CD14-positive monocyte (primary cell): ENCODE measurements around the gene BBLN. TPM values are rescaled to one million over a fixed set of nuclear protein-coding genes. Genes with fewer than 3 reads are reported as not detected.
A peak's percentile ranks its signal among the peaks of the same experiment; 100 is the strongest.
"Not testable (repeated sequence)": the region's sequence is repeated elsewhere in the genome, so short reads cannot be mapped to it uniquely, and the experiment has no call there.

Experiments
- DNase-seq, 3 donors: peaks; one replicate each; pipeline ENCODE4 v3.0.0-alpha.2; 2011 to 2022
- H2AFZ ChIP-seq: 2 replicates; pipeline ENCODE4 v1.6.0; 2012; ENCODE audit warnings: mild to moderate bottlenecking, low read depth, low read length, inconsistent platforms; ENCODE audit not compliant: insufficient read depth, poor library complexity, severe bottlenecking
- H3K27ac ChIP-seq, 2 donors: 1 replicate in 1 of 2; 2 replicates in 1 of 2; pipeline ENCODE4 v1.5.1; 2012 to 2013; ENCODE audit warnings: low read length in 2 of 2, control low read depth in 1 of 2, inconsistent platforms in 1 of 2, low read depth in 1 of 2, mild to moderate bottlenecking in 1 of 2
- H3K27me3 ChIP-seq, 2 donors: one replicate each; pipeline versions ENCODE4 v1.6.0 to v1.6.1; 2011 to 2013; ENCODE audit warnings: low read length in 2 of 2; ENCODE audit not compliant: control insufficient read depth in 2 of 2, insufficient read depth in 2 of 2
- H3K36me3 ChIP-seq, 2 donors: replicated peaks in 1 of 2; 1 replicate in 1 of 2; 2 replicates in 1 of 2; pipeline versions ENCODE4 v1.5.1 to v1.6.1; 2012 to 2013; ENCODE audit warnings: low read length in 2 of 2, control low read depth in 1 of 2, inconsistent platforms in 1 of 2, mild to moderate bottlenecking in 1 of 2; ENCODE audit not compliant: insufficient read depth in 2 of 2, control insufficient read depth in 1 of 2
- H3K4me1 ChIP-seq, 2 donors: 1 replicate in 1 of 2; 2 replicates in 1 of 2; pipeline versions ENCODE4 v1.5.1 to v1.6.1; 2012 to 2013; ENCODE audit warnings: low read length in 2 of 2, control low read depth in 1 of 2, inconsistent platforms in 1 of 2, mild to moderate bottlenecking in 1 of 2, moderate library complexity in 1 of 2; ENCODE audit not compliant: insufficient read depth in 2 of 2, control insufficient read depth in 1 of 2
- H3K4me2 ChIP-seq: replicated peaks from 2 replicates; pipeline ENCODE3; 2012; ENCODE audit warnings: low read length, moderate library complexity, mild to moderate bottlenecking; ENCODE audit not compliant: poor library complexity, severe bottlenecking; ENCODE audit errors: extremely low read depth
- H3K4me3 ChIP-seq, 3 experiments: fragments of 200-600 bp in 1 of 3; sonication (generic) in 1 of 3; replicated peaks in 1 of 3; 1 replicate in 2 of 3; 2 replicates in 1 of 3; pipeline ENCODE4 v1.5.1; 2011 to 2013; ENCODE audit warnings: low read length in 3 of 3, mild to moderate bottlenecking in 3 of 3, control low read depth in 2 of 3, low read depth in 2 of 3, inconsistent platforms in 1 of 3, moderate library complexity in 1 of 3
- H3K79me2 ChIP-seq: 2 replicates; pipeline ENCODE4 v1.6.0; 2012; ENCODE audit warnings: mild to moderate bottlenecking, control low read depth, inconsistent platforms, low read length, moderate library complexity; ENCODE audit not compliant: insufficient read depth
- H3K9ac ChIP-seq: 2 replicates; pipeline ENCODE4 v1.6.0; 2017; ENCODE audit warnings: low read length, mild to moderate bottlenecking; ENCODE audit not compliant: insufficient read depth, poor library complexity, severe bottlenecking
- H3K9me3 ChIP-seq, 2 donors: replicated peaks in 1 of 2; 1 replicate in 1 of 2; 2 replicates in 1 of 2; pipeline versions ENCODE4 v1.5.1 to v1.6.1; 2012 to 2013; ENCODE audit warnings: low read length in 2 of 2, control low read depth in 1 of 2; ENCODE audit not compliant: control insufficient read depth in 1 of 2, insufficient read depth in 1 of 2
- H4K20me1 ChIP-seq: 2 replicates; pipeline ENCODE4 v1.6.0; 2012; ENCODE audit warnings: mild to moderate bottlenecking, low read length, control low read depth, moderate library complexity; ENCODE audit not compliant: insufficient read depth
- H3K27ac Mint-ChIP-seq, 7 donors: one replicate each; pipeline ENCODE4 v1.8.0; 2020; ENCODE audit warnings: mild to moderate bottlenecking in 7 of 7, mixed read lengths in 7 of 7, moderate library complexity in 6 of 7, inconsistent platforms in 2 of 7
- H3K27me3 Mint-ChIP-seq, 3 donors: one replicate each; pipeline ENCODE4 v1.8.0; 2021 to 2022; ENCODE audit warnings: low read depth in 3 of 3, mild to moderate bottlenecking in 3 of 3, mixed read lengths in 3 of 3, moderate library complexity in 3 of 3, inconsistent platforms in 1 of 3
- H3K36me3 Mint-ChIP-seq, 2 donors: one replicate each; pipeline ENCODE4 v1.8.0; 2020; ENCODE audit warnings: mixed read lengths in 2 of 2, inconsistent platforms in 1 of 2, mild to moderate bottlenecking in 1 of 2
- H3K4me1 Mint-ChIP-seq: one replicate; pipeline ENCODE4 v1.8.0; 2020; ENCODE audit warnings: mild to moderate bottlenecking, mixed read lengths
- H3K4me3 Mint-ChIP-seq, 2 donors: one replicate each; pipeline ENCODE4 v1.8.0; 2020; ENCODE audit warnings: mild to moderate bottlenecking in 2 of 2, mixed read lengths in 2 of 2, moderate library complexity in 1 of 2
- H3K9me3 Mint-ChIP-seq, 7 donors: one replicate each; pipeline ENCODE4 v1.8.0; 2020 to 2022; ENCODE audit warnings: mixed read lengths in 7 of 7, mild to moderate bottlenecking in 6 of 7, moderate library complexity in 6 of 7, inconsistent platforms in 2 of 7
- CTCF ChIP-seq: fragments of 200-600 bp; IDR thresholded peaks from one replicate; pipeline ENCODE4 v1.8.0; 2022; ENCODE audit warnings: antibody characterized with exemption, mild to moderate bottlenecking
- WGBS: methylation state at CpG from one replicate; pipeline ENCODE4 v1.1.5; 2013; ENCODE audit warnings: missing lambda C conversion rate; ENCODE audit not compliant: insufficient coverage; 5-methylcytosine and 5-hydroxymethylcytosine counted together
- intact Hi-C, 2 donors: fragments of 100-400 bp; cut with micrococcal nuclease; formaldehyde crosslinking; loops; one replicate each; pipeline versions ENCODE4 v1.15.0 to v1.15.1; 2023
- polyA plus RNA-seq, 3 donors: library from polyadenylated mRNA; depleted of rRNA in 1 of 3; unstranded in 2 of 3; stranded (reverse) in 1 of 3; fragments of 300-500 nt in 2 of 3; fragments of >200 nt in 1 of 3; fragmentation: Illumina TruSeq in 2 of 3; gene quantifications; 1 replicate in 2 of 3; 2 replicates in 1 of 3; pipeline ENCODE4 v1.2.3, GENCODE V29; 2012 to 2021

The BBLN gene
- polyA plus RNA-seq, 3 donors: 51.5 to 74.8 (median 54.5) TPM

GRCh38 chr9:128129976-128130590, 30.0 kb upstream of the BBLN start:
- H3K9me3 Mint-ChIP-seq: not testable (repeated sequence)

GRCh38 chr9:128130651-128131050, 29.4 kb upstream of the BBLN start:
- H3K9ac ChIP-seq, H3K4me3 ChIP-seq, H3K27me3 ChIP-seq, H3K36me3 ChIP-seq, H3K36me3 Mint-ChIP-seq, H3K9me3 Mint-ChIP-seq, H3K27ac ChIP-seq, H4K20me1 ChIP-seq, intact Hi-C loops, H3K4me2 ChIP-seq, H3K9me3 ChIP-seq, H2AFZ ChIP-seq, H3K27ac Mint-ChIP-seq, DNase-seq, H3K79me2 ChIP-seq, H3K4me3 Mint-ChIP-seq: not testable (repeated sequence)
- WGBS: 83% methylated on average over 2 of the region's 7 CpGs
- Mint-ChIP-seq H3K4me1 (peaks cover 23% of the 10 kb centered on the region), H3K27me3 (peaks cover 2 to 10% (median 5%) of the 10 kb centered on the region in 3 donors)
- peaks cover 24 to 34% of the 10 kb centered on the region in 2 donors for H3K4me1 ChIP-seq

More at GRCh38 chr9:128129976-128130590, 30.0 kb upstream of the BBLN start:
- Mint-ChIP-seq H3K4me1 (peaks cover 29% of the 10 kb centered on the region), H3K4me3 (peak overlapping the region in 1 of 2 donors; percentile 39), H3K27me3 (peaks cover 0 to 10% (median 4%) of the 10 kb centered on the region in 3 donors)
- H3K4me3 ChIP-seq, H3K36me3 ChIP-seq, H3K27ac Mint-ChIP-seq, H3K27ac ChIP-seq, H3K9me3 ChIP-seq, H3K79me2 ChIP-seq, H2AFZ ChIP-seq, intact Hi-C loops, DNase-seq, H3K27me3 ChIP-seq, H3K4me2 ChIP-seq, H3K9ac ChIP-seq, H3K36me3 Mint-ChIP-seq: not testable (repeated sequence)
- peaks cover 15% of the 10 kb centered on the region for H4K20me1 ChIP-seq
- peak; percentile 74 for TF ChIP-seq CTCF
- peaks cover 30 to 40% of the 10 kb centered on the region in 2 donors for H3K4me1 ChIP-seq
- WGBS: no CpG with 5 or more reads among the region's 12 CpGs

GRCh38 chr9:128131346-128131745, 28.7 kb upstream of the BBLN start:
- H3K9me3 Mint-ChIP-seq, H3K9me3 ChIP-seq, intact Hi-C loops, H3K4me3 Mint-ChIP-seq, H3K27me3 ChIP-seq, H3K9ac ChIP-seq, H4K20me1 ChIP-seq, H3K4me2 ChIP-seq, DNase-seq, H3K36me3 Mint-ChIP-seq, H3K27ac ChIP-seq, H2AFZ ChIP-seq, H3K36me3 ChIP-seq, H3K79me2 ChIP-seq, H3K4me3 ChIP-seq: not testable (repeated sequence)
- peaks cover 17 to 27% of the 10 kb centered on the region in 2 donors for H3K4me1 ChIP-seq
- peaks cover 16% of the 10 kb centered on the region for H3K4me1 Mint-ChIP-seq
- peaks cover 2 to 12% (median 5%) of the 10 kb centered on the region in 3 donors for H3K27me3 Mint-ChIP-seq
- 95% methylated on average over 6 of the region's 8 CpGs for WGBS
- H3K27ac Mint-ChIP-seq: peak overlapping the region in 1 of 7 donors; percentile 46

GRCh38 chr9:128132139-128132538, 27.9 kb upstream of the BBLN start:
- H3K36me3 ChIP-seq, H3K4me3 Mint-ChIP-seq, H3K27ac ChIP-seq, H3K36me3 Mint-ChIP-seq, H2AFZ ChIP-seq, H3K4me3 ChIP-seq, H3K9ac ChIP-seq, H3K9me3 Mint-ChIP-seq, H4K20me1 ChIP-seq, H3K9me3 ChIP-seq, H3K27ac Mint-ChIP-seq, DNase-seq, intact Hi-C loops, H3K27me3 ChIP-seq, H3K79me2 ChIP-seq, H3K4me2 ChIP-seq: not testable (repeated sequence)
- 60% methylated on average over 7 of the region's 8 CpGs for WGBS
- H3K4me1 Mint-ChIP-seq: peaks cover 11% of the 10 kb centered on the region
- peaks cover 10 to 19% of the 10 kb centered on the region in 2 donors for H3K4me1 ChIP-seq
- H3K27me3 Mint-ChIP-seq: peaks cover 2 to 14% (median 5%) of the 10 kb centered on the region in 3 donors
